Measurements from ENCODE around the gene KPNA2.
"Not testable (repeated sequence)": the region's sequence is repeated elsewhere in the genome, so short reads cannot be mapped to it uniquely, and the experiment has no call there.

The KPNA2 gene

GRCh38 chr17:68054296-68054900, 18.9 kb downstream of the KPNA2 start:
- in situ Hi-C loops (cut with MboI; ENCODE audit: low sequenced_read_pairs) = no loop called here

- in situ Hi-C loops (cut with MboI; ENCODE audit: low sequenced_read_pairs) = no loop called here
Measured at GRCh38 chr17:68057531-68057952, 22.0 kb downstream of the KPNA2 start.

GRCh38 chr17:68060336-68060735, 24.8 kb downstream of the KPNA2 start:
- in situ Hi-C loops (cut with MboI; ENCODE audit: low sequenced_read_pairs) = no loop called here

- in situ Hi-C loops (cut with MboI; ENCODE audit: low sequenced_read_pairs) = no loop called here
Measured at GRCh38 chr17:68061512-68062313, 26.2 kb downstream of the KPNA2 start.

- in situ Hi-C loops (cut with MboI; ENCODE audit: low sequenced_read_pairs) = not testable (repeated sequence)
Measured at GRCh38 chr17:68065366-68065765, 29.8 kb downstream of the KPNA2 start.

- in situ Hi-C loops (cut with MboI; ENCODE audit: low sequenced_read_pairs) = not testable (repeated sequence)
Measured at GRCh38 chr17:68068512-68068911, 33.0 kb downstream of the KPNA2 start.

GRCh38 chr17:68070582-68071444, 35.3 kb downstream of the KPNA2 start:
- in situ Hi-C loops (cut with MboI; ENCODE audit: low sequenced_read_pairs) = not testable (repeated sequence)

- in situ Hi-C loops (cut with MboI; ENCODE audit: low sequenced_read_pairs) = no loop called here
Measured at GRCh38 chr17:68074279-68074678, 38.7 kb downstream of the KPNA2 start.

GRCh38 chr17:68075953-68076607, 40.5 kb downstream of the KPNA2 start:
- in situ Hi-C loops (cut with MboI; ENCODE audit: low sequenced_read_pairs) = not testable (repeated sequence)

GRCh38 chr17:68077498-68077897, 42.0 kb downstream of the KPNA2 start:
- in situ Hi-C loops (cut with MboI; ENCODE audit: low sequenced_read_pairs) = not testable (repeated sequence)

- in situ Hi-C loops (cut with MboI; ENCODE audit: low sequenced_read_pairs) = no loop called here
Measured at GRCh38 chr17:68080411-68081150, 45.0 kb downstream of the KPNA2 start.

- in situ Hi-C loops (cut with MboI; ENCODE audit: low sequenced_read_pairs) = not testable (repeated sequence)
Measured at GRCh38 chr17:68081305-68082265, 46.0 kb downstream of the KPNA2 start.

- in situ Hi-C loops (cut with MboI; ENCODE audit: low sequenced_read_pairs) = no loop called here
Measured at GRCh38 chr17:68085771-68086381, 50.3 kb downstream of the KPNA2 start.

GRCh38 chr17:68086666-68087065, 51.1 kb downstream of the KPNA2 start:
- in situ Hi-C loops (cut with MboI; ENCODE audit: low sequenced_read_pairs) = not testable (repeated sequence)

GRCh38 chr17:68087131-68087623, 51.6 kb downstream of the KPNA2 start:
- in situ Hi-C loops (cut with MboI; ENCODE audit: low sequenced_read_pairs) = not testable (repeated sequence)

- in situ Hi-C loops (cut with MboI; ENCODE audit: low sequenced_read_pairs) = no loop called here
Measured at GRCh38 chr17:68087851-68088250, 52.3 kb downstream of the KPNA2 start.

- in situ Hi-C loops (cut with MboI; ENCODE audit: low sequenced_read_pairs) = no loop called here
Measured at GRCh38 chr17:68089881-68090280, 54.3 kb downstream of the KPNA2 start.

- in situ Hi-C loops (cut with MboI; ENCODE audit: low sequenced_read_pairs) = no loop called here
Measured at GRCh38 chr17:68094481-68095078, 59.0 kb downstream of the KPNA2 start.

Measured in HL-60/S4 treated with phorbol 12-myristate 13-acetate at 8.2 ng/mL for 4 days and 3 days (cell line).